SK-N-SH treated with all-trans-retinoic acid at 6 μM for 48 hours (cell line): ENCODE results near the gene FXYD4.
A peak's percentile ranks its signal among the peaks of the same experiment; 100 is the strongest.

Experiments
- ATAC-seq: fragments of 200-7000 bp; cut with Tn5 transposase; 3 replicates; pipeline ENCODE4 v1.9.1; 2020; ENCODE audit warnings: mild to moderate bottlenecking, moderate library complexity
- ARNTL ChIP-seq: fragments of 450-650 bp; formaldehyde crosslinking; IDR thresholded peaks from 2 replicates; pipeline ENCODE4 v1.5.0; 2020; ENCODE audit warnings: low read depth, mild to moderate bottlenecking, moderate library complexity, borderline replicate concordance
- BACH2 ChIP-seq: fragments of 250-450 bp; sonication (Bioruptor Pico); IDR thresholded peaks from 2 replicates; pipeline ENCODE4 v1.9.0; 2021; ENCODE audit warnings: mild to moderate bottlenecking, borderline replicate concordance
- CSDC2 ChIP-seq: fragments of 250-450 bp; sonication (Bioruptor Pico); IDR thresholded peaks from 2 replicates; pipeline ENCODE4 v1.5.0; 2020; ENCODE audit warnings: mild to moderate bottlenecking, moderate library complexity
- CSRNP3 ChIP-seq: fragments of 250-450 bp; sonication (Bioruptor Pico); IDR thresholded peaks from 2 replicates; pipeline ENCODE4 v1.5.1; 2021; ENCODE audit warnings: mild to moderate bottlenecking, moderate library complexity
- ESRRG ChIP-seq: fragments of 250-450 bp; sonication (Bioruptor Pico); IDR thresholded peaks from 2 replicates; pipeline ENCODE4 v1.6.1; 2021; ENCODE audit warnings: mild to moderate bottlenecking
- GLIS3 ChIP-seq: fragments of 250-450 bp; sonication (Bioruptor Pico); IDR thresholded peaks from 2 replicates; pipeline ENCODE4 v1.5.0; 2020; ENCODE audit warnings: mild to moderate bottlenecking, moderate library complexity
- ISL1 ChIP-seq: fragments of 250-450 bp; sonication (Bioruptor Pico); IDR thresholded peaks from 2 replicates; pipeline ENCODE4 v2.1.2; 2022; ENCODE audit warnings: mild to moderate bottlenecking, moderate library complexity
- OSR1 ChIP-seq: fragments of 250-450 bp; sonication (Bioruptor Pico); IDR thresholded peaks from 2 replicates; pipeline ENCODE4 v1.8.0; 2022; ENCODE audit warnings: moderate library complexity, mild to moderate bottlenecking, inconsistent platforms
- PATZ1 ChIP-seq: fragments of 250-450 bp; sonication (Bioruptor Pico); IDR thresholded peaks from 2 replicates; pipeline ENCODE4 v1.8.0; 2020; ENCODE audit warnings: mild to moderate bottlenecking, moderate library complexity, borderline replicate concordance
- PPARA ChIP-seq: fragments of 250-450 bp; sonication (Bioruptor Pico); IDR thresholded peaks from 2 replicates; pipeline ENCODE4 v1.5.0; 2020; ENCODE audit warnings: mild to moderate bottlenecking, borderline replicate concordance
- RARB ChIP-seq: fragments of 250-450 bp; sonication (Bioruptor Pico); IDR thresholded peaks from 2 replicates; pipeline ENCODE4 v1.8.0; 2021; ENCODE audit warnings: mild to moderate bottlenecking, moderate library complexity
- SNAI2 ChIP-seq: fragments of 250-450 bp; sonication (Bioruptor Pico); IDR thresholded peaks from 2 replicates; pipeline ENCODE4 v1.5.0; 2020; ENCODE audit warnings: mild to moderate bottlenecking, moderate library complexity
- TCF4 ChIP-seq: fragments of 250-450 bp; sonication (Bioruptor Pico); IDR thresholded peaks from 2 replicates; pipeline ENCODE4 v1.8.0; 2021; ENCODE audit warnings: mild to moderate bottlenecking, moderate library complexity, borderline replicate concordance
- TOX ChIP-seq: fragments of 250-450 bp; sonication (Bioruptor Pico); IDR thresholded peaks from 2 replicates; pipeline ENCODE4 v1.8.0; 2021; ENCODE audit warnings: mild to moderate bottlenecking, moderate library complexity, borderline replicate concordance
- ZFP3 ChIP-seq: fragments of 250-450 bp; sonication (Bioruptor Pico); IDR thresholded peaks from 2 replicates; pipeline ENCODE4 v1.5.0; 2020; ENCODE audit warnings: mild to moderate bottlenecking, moderate library complexity
- ZNF565 ChIP-seq: fragments of 450-650 bp; formaldehyde crosslinking; conservative IDR thresholded peaks from 2 replicates; pipeline ENCODE4 v1.5.0; 2020; ENCODE audit warnings: low read depth, mild to moderate bottlenecking, moderate library complexity
- ZNF70 ChIP-seq: fragments of 450-650 bp; formaldehyde crosslinking; IDR thresholded peaks from 2 replicates; pipeline ENCODE4 v1.5.0; 2020; ENCODE audit warnings: mild to moderate bottlenecking, moderate library complexity
- ZNF8 ChIP-seq: fragments of 450-650 bp; formaldehyde crosslinking; IDR thresholded peaks from 2 replicates; pipeline ENCODE4 v1.5.0; 2020; ENCODE audit warnings: mild to moderate bottlenecking, moderate library complexity
- TF ChIP-seq, protein P1 (sequence below): fragments of 250-450 bp; sonication (Bioruptor Pico); IDR thresholded peaks from 2 replicates; pipeline ENCODE4 v1.5.1; 2020; ENCODE audit warnings: low read depth, mild to moderate bottlenecking, moderate library complexity
- TF ChIP-seq, protein P2 (sequence below): fragments of 250-450 bp; sonication (Bioruptor Pico); IDR thresholded peaks from 2 replicates; pipeline ENCODE4 v1.5.0; 2020; ENCODE audit warnings: mild to moderate bottlenecking, moderate library complexity

The FXYD4 gene

GRCh38 chr10:43408710-43409384 lies 37.4 kb downstream of the FXYD4 start, which contains the start of gene HNRNPF (continued):
- no peak for TF ChIP-seq SNAI2 (CRISPR knock-in tag)
- no peak for TF ChIP-seq ZNF565 (CRISPR knock-in tag)
- no peak for TF ChIP-seq ISL1 (CRISPR knock-in tag)
- TF ChIP-seq, protein P1, sequence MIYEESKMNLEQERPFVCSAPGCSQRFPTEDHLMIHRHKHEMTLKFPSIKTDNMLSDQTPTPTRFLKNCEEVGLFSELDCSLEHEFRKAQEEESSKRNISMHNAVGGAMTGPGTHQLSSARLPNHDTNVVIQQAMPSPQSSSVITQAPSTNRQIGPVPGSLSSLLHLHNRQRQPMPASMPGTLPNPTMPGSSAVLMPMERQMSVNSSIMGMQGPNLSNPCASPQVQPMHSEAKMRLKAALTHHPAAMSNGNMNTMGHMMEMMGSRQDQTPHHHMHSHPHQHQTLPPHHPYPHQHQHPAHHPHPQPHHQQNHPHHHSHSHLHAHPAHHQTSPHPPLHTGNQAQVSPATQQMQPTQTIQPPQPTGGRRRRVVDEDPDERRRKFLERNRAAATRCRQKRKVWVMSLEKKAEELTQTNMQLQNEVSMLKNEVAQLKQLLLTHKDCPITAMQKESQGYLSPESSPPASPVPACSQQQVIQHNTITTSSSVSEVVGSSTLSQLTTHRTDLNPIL, result no peak
- no peak for TF ChIP-seq PATZ1
- no peak for TF ChIP-seq ZNF8 (CRISPR knock-in tag)
- no peak for TF ChIP-seq OSR1 (CRISPR knock-in tag)
- TF ChIP-seq RARB (CRISPR knock-in tag), result no peak
- TF ChIP-seq TCF4, result no peak
- TF ChIP-seq TOX (CRISPR knock-in tag), result no peak

GRCh38 chr10:43409385-43410109 lies 38.1 kb downstream of the FXYD4 start:
- 0 out of 2 replicates have a peak, but pooled peaks have one; percentile 41 for TF ChIP-seq ZNF70 (CRISPR knock-in tag)
- no peak for TF ChIP-seq TCF4
- 0 out of 2 replicates have a peak, but pooled peaks have one; percentile 15 for TF ChIP-seq ZFP3 (CRISPR knock-in tag)
- TF ChIP-seq GLIS3 (CRISPR knock-in tag), result no peak
- TF ChIP-seq, all 23 proteins: peak for 2
- ATAC-seq, result peak; percentile 2

GRCh38 chr10:43410345-43410744 lies 38.9 kb downstream of the FXYD4 start:
- TF ChIP-seq GLIS3 (CRISPR knock-in tag) (no peak), ZNF8 (CRISPR knock-in tag) (no peak), ARNTL (CRISPR knock-in tag) (no peak), PATZ1 (no peak), SNAI2 (CRISPR knock-in tag) (no peak), BACH2 (CRISPR knock-in tag) (no peak), CSRNP3 (CRISPR knock-in tag) (no peak), OSR1 (CRISPR knock-in tag) (no peak), RARB (CRISPR knock-in tag) (no peak)
- TF ChIP-seq, protein P2, sequence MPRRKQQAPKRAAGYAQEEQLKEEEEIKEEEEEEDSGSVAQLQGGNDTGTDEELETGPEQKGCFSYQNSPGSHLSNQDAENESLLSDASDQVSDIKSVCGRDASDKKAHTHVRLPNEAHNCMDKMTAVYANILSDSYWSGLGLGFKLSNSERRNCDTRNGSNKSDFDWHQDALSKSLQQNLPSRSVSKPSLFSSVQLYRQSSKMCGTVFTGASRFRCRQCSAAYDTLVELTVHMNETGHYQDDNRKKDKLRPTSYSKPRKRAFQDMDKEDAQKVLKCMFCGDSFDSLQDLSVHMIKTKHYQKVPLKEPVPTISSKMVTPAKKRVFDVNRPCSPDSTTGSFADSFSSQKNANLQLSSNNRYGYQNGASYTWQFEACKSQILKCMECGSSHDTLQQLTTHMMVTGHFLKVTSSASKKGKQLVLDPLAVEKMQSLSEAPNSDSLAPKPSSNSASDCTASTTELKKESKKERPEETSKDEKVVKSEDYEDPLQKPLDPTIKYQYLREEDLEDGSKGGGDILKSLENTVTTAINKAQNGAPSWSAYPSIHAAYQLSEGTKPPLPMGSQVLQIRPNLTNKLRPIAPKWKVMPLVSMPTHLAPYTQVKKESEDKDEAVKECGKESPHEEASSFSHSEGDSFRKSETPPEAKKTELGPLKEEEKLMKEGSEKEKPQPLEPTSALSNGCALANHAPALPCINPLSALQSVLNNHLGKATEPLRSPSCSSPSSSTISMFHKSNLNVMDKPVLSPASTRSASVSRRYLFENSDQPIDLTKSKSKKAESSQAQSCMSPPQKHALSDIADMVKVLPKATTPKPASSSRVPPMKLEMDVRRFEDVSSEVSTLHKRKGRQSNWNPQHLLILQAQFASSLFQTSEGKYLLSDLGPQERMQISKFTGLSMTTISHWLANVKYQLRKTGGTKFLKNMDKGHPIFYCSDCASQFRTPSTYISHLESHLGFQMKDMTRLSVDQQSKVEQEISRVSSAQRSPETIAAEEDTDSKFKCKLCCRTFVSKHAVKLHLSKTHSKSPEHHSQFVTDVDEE (CRISPR knock-in tag), result no peak
- no peak for ATAC-seq

DNA sequence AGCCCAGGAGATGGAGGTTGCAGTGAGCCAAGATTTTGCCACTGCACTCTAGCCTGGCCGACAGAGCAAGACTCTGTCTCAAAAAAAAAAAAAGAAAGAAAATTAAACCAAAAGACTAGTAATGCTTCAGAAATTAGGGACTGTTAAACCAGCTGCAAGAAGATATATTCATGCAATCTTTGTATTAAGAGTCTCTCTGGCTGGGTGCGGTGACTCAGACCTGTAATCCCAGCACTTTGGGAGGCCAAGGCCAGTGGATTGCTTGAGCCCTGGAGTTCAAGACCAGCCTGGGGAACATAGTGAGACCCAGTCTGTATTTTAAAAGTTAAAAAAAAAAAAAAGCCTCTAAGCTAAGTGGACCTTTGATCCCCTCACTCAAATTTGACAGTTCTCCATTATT lies 40.1 kb downstream of the FXYD4 start:
- ATAC-seq, result no peak
- TF ChIP-seq RARB (CRISPR knock-in tag), result no peak
- TF ChIP-seq ESRRG (CRISPR knock-in tag), result no peak
- TF ChIP-seq CSRNP3 (CRISPR knock-in tag), result no peak
- TF ChIP-seq PPARA (CRISPR knock-in tag), result no peak
- TF ChIP-seq OSR1 (CRISPR knock-in tag), result no peak
- no peak for TF ChIP-seq PATZ1
- no peak for TF ChIP-seq ZNF8 (CRISPR knock-in tag)
- no peak for TF ChIP-seq BACH2 (CRISPR knock-in tag)
- no peak for TF ChIP-seq TCF4
- no peak for TF ChIP-seq CSDC2
